Measurements from ENCODE around the gene RGS14. TPM values are rescaled to one million over a fixed set of nuclear protein-coding genes. Genes with fewer than 3 reads are reported as not detected.

The RGS14 gene
- total RNA-seq, 1 donor from 2014 or later, result 17.3 TPM

GRCh38 chr5:177380805-177381126 lies 23.0 kb downstream of the RGS14 start:
- no peak for DNase-seq (ENCODE audit: low spot score)

DNA sequence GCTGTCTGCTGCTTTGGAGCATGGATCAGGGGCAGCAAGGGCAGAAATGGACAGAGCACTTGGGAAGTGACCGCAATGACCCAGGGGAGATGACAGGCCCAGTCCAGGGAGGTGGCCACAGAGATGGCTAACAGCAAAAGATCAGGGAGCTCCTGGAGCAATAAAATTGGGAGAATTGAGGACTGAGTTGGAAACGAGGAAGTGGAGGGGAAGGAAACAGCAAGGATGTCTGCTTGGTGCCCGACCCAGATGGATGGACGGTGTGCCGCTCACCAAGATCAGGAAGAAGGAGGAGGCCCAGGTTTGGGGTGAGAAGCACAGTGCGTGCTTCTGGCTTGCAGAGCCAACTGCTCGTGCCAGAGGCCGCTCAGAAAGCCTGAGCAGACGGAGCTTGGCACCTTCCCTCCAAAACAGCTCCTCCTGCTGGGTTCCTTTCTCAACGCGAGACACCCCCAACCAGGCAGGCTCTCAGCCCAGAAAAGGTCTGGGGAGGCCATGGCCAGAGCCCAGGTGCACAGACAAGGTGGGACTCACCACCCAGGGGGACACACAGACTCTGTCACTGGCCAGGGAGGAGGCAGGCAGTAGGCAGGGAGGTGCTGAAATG lies 24.8 kb downstream of the RGS14 start:
- no peak for DNase-seq (ENCODE audit: low spot score)

- no peak for DNase-seq (ENCODE audit: low spot score)
Observed at GRCh38 chr5:177383181-177383580, 25.5 kb downstream of the RGS14 start.

- no peak for DNase-seq (ENCODE audit: low spot score)
Observed at GRCh38 chr5:177384134-177384533, 26.4 kb downstream of the RGS14 start, which contains the start of gene SLC34A1. Gene SLC34A1, plus strand, starts transcription at chr5:177384434. Its CDS starts 1,308 bp downstream, at chr5:177385742.

DNA sequence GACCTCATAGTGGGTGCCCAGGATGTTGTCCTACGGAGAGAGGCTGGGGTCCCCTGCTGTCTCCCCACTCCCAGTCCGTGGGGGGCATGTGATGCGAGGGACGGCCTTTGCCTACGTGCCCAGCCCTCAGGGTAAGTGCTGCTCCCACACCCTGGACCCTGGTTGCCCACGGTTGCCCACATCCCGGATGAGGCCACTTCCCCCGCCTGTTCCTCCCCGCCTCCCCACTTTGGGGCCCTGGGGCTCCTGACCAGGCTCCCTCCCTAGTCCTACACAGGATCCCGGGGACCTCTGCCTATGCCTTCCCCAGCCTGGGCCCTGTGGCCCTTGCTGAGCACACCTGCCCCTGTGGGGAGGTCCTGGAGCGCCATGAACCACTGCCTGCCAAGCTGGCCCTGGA lies 28.0 kb downstream of the RGS14 start:
- DNase-seq (ENCODE audit: low spot score), result no peak

DNA sequence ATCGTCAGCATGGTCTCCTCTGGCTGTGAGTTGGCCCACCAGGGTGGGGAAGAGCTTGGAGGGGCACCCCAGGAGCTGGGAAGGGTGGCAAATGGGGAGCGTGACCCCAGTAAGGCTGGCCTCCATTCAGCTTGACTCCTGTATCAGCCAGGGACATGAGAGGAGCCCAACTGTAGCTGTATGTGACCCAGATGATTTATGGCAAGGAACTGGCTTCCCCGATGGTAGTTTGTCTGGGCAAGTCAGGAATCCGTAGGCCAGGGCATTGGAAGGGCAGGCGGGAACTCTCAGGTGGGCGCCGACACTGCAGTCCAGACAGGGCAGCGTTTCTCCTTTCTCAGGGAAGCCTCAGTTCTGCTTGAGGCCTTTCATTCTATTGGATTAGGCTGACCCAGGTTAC lies 28.8 kb downstream of the RGS14 start:
- DNase-seq (ENCODE audit: low spot score), result no peak

GRCh38 chr5:177387405-177387804 lies 29.7 kb downstream of the RGS14 start:
- DNase-seq (ENCODE audit: low spot score), result no peak

DNA sequence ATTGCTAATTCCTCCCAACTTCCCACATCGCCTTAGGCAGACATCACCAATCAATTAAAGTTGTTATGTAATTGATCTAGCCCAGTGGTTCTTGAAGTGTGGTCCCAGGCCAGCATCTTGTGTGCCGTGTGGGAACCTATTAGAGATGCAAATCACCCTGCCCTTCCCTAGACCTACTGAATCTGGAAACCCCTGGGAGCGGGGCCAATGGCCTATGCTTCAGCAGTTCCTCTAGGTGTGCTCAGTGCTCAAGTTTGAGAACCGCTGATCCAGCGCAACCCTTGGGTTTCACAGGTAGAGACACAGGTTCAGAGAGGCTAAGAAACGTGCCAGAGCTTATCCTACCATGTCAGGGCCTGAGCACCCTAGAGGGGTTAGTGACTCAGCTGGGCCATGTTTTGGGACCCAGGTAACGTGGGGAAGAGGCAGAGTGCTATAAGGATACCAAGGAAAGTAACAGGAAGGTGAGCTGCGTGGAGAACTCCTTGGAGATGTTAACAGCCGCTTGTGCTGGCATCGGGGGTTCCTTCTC lies 30.9 kb downstream of the RGS14 start:
- no peak for DNase-seq (ENCODE audit: low spot score)

GRCh38 chr5:177389241-177390169 lies 31.8 kb downstream of the RGS14 start:
- peak; percentile 84 for DNase-seq (ENCODE audit: low spot score)

- DNase-seq (ENCODE audit: low spot score), result peak; percentile 91
Observed at GRCh38 chr5:177390363-177391300, 32.9 kb downstream of the RGS14 start.

DNA sequence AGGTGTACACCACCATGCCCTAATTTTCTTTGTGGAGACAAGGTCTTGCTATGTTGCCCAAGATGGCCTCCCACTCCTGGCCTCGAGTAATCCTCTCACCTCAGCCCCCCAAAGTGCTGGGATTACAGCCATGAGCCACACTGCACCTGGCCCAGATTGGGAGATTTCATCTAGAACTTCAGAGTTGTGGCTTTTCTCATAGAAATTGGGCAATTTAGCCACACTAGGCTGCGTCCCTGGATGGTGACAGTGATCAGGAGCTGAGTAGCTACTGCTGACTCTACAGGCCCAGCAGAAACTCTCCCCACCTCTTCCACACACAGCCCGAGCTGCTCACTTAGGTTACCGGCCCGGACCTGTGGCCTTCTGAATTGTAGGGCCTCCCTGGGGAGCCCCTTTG lies 35.0 kb downstream of the RGS14 start:
- DNase-seq (ENCODE audit: low spot score), result no peak

DNA sequence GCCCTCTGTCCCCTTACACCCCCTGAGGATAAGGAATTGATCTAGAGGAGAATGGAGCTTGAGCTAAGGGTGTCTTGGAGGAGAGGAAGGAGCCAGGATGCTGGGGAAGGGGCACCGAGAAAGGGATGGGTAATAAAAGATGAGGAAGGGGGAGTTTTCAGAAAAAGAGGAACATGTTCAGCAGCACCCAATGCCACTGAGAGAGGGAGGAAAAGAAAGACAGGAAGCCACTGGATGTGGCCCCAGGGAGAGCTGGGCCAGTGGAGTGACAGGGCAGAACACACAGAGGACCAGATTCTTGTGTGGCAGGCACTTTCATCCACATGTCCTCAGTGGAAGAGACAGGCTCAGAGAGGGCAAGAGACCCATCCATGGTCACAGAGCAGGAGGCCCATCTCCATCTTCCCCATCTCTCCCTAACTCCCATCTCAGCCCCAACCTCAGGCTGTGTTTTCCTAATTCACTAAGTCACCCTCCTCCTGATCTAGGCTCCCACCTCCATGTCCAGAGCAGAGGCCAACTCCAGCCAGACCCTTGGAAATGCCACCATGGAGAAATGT lies 35.6 kb downstream of the RGS14 start:
- DNase-seq (ENCODE audit: low spot score), result no peak

GRCh38 chr5:177393990-177394389 lies 36.3 kb downstream of the RGS14 start:
- no peak for DNase-seq (ENCODE audit: low spot score)

- no peak for DNase-seq (ENCODE audit: low spot score)
Observed at GRCh38 chr5:177396078-177396477, 38.4 kb downstream of the RGS14 start.

DNA sequence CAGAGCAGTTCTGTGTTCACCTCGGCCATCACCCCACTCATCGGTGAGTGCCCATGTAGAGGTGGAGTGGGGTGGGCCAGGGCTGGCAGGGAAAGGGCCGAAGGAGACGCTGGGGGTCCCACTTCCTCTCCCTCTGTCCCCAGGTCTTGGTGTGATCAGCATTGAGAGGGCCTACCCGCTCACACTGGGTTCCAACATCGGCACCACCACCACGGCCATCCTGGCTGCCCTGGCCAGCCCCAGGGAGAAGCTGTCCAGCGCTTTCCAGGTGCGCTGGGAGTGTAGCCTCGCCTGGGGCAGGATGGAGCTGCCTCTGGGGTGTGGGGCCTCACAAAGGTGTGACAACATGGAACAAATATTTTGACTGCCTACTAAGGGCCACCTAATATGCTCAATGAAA lies 39.1 kb downstream of the RGS14 start:
- DNase-seq (ENCODE audit: low spot score), result no peak

DNA sequence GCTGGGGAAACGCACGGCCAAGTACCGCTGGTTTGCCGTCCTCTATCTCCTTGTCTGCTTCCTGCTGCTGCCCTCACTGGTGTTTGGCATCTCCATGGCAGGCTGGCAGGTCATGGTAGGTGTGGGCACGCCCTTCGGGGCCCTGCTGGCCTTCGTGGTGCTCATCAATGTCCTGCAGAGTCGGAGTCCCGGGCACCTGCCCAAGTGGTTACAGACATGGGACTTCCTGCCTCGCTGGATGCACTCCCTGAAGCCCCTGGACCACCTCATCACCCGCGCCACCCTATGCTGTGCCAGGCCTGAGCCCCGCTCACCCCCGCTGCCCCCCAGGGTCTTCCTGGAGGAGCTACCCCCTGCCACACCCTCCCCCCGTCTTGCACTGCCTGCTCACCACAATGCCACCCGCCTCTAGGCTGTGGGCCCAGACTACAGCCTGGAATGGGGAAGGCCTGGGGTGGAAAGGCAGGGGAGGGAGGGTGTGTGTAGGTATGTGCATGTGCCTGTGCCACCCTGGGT lies 40.2 kb downstream of the RGS14 start:
- no peak for DNase-seq (ENCODE audit: low spot score)

- no peak for DNase-seq (ENCODE audit: low spot score)
Observed at GRCh38 chr5:177399997-177400868, 42.5 kb downstream of the RGS14 start, which contains the start of gene PFN3. Gene PFN3, minus strand, starts transcription at chr5:177400661. Its CDS starts 85 bp downstream, at chr5:177400576.

- DNase-seq (ENCODE audit: low spot score), result peak; percentile 76
Observed at GRCh38 chr5:177402271-177403043, 44.7 kb downstream of the RGS14 start.

GRCh38 chr5:177403102-177403791 lies 45.5 kb downstream of the RGS14 start:
- no peak for DNase-seq (ENCODE audit: low spot score)
